GM23338 (cell line): ENCODE data around the gene NDUFS7. TPM values are rescaled to one million over a fixed set of nuclear protein-coding genes. Genes with fewer than 3 reads are reported as not detected.
A peak's percentile ranks its signal among the peaks of the same experiment; 100 is the strongest.

Source experiments
- ATAC-seq: fragments of 200-7000 bp; cut with Tn5 transposase; 3 replicates; pipeline ENCODE4 v1.9.1; 2020
- DNase-seq: peaks from one replicate; pipeline ENCODE4 v3.0.0-alpha.2; 2015; ENCODE audit warnings: low spot score
- H2AFZ ChIP-seq: fragments of 200-600 bp; sonication (generic); 2 replicates; pipeline ENCODE4 v1.8.0; 2016; ENCODE audit warnings: antibody characterized with exemption, mild to moderate bottlenecking, moderate library complexity
- H3F3A ChIP-seq: fragments of 200-600 bp; sonication (generic); replicated peaks from 2 replicates; pipeline ENCODE4 v1.8.0; 2017; ENCODE audit warnings: antibody characterized with exemption, mixed run types, low read depth
- H3K27ac ChIP-seq: fragments of 200-600 bp; sonication (generic); 2 replicates; pipeline ENCODE4 v1.6.1; 2016; ENCODE audit warnings: low read depth
- H3K27me3 ChIP-seq: fragments of 200-600 bp; sonication (generic); 2 replicates; pipeline ENCODE4 v1.8.0; 2016; ENCODE audit warnings: mild to moderate bottlenecking, mixed run types, moderate library complexity; ENCODE audit not compliant: insufficient read depth
- H3K36me3 ChIP-seq: fragments of 200-600 bp; sonication (generic); 2 replicates; pipeline ENCODE4 v1.8.0; 2016; ENCODE audit warnings: mild to moderate bottlenecking; ENCODE audit not compliant: insufficient read depth
- H3K4me1 ChIP-seq: fragments of 200-600 bp; sonication (generic); 2 replicates; pipeline ENCODE4 v1.8.0; 2016; ENCODE audit warnings: mild to moderate bottlenecking, moderate library complexity; ENCODE audit not compliant: insufficient read depth
- H3K4me2 ChIP-seq: fragments of 200-600 bp; sonication (generic); 2 replicates; pipeline ENCODE4 v1.7.1; 2017; ENCODE audit warnings: mixed run types
- H3K4me3 ChIP-seq: fragments of 200-600 bp; sonication (generic); 2 replicates; pipeline ENCODE4 v1.6.1; 2016; ENCODE audit warnings: mixed run types
- H3K79me2 ChIP-seq: fragments of 200-600 bp; sonication (generic); replicated peaks from 2 replicates; pipeline ENCODE4 v1.8.0; 2017; ENCODE audit warnings: mild to moderate bottlenecking; ENCODE audit not compliant: insufficient read depth
- H3K9me2 ChIP-seq: fragments of 200-600 bp; sonication (generic); 2 replicates; pipeline ENCODE4 v1.8.0; 2017; ENCODE audit not compliant: insufficient read depth
- H4K20me1 ChIP-seq: fragments of 200-600 bp; sonication (generic); replicated peaks from 2 replicates; pipeline ENCODE4 v1.8.0; 2017; ENCODE audit warnings: mild to moderate bottlenecking; ENCODE audit not compliant: insufficient read depth
- H3K27ac Mint-ChIP-seq: 2 replicates; pipeline ENCODE4 v1.8.0; 2020; ENCODE audit warnings: inconsistent platforms, mild to moderate bottlenecking, moderate library complexity, mixed read lengths
- H3K27me3 Mint-ChIP-seq: 3 replicates; pipeline ENCODE4 v1.8.0; 2022; ENCODE audit warnings: low read depth, mild to moderate bottlenecking, moderate library complexity, mixed read lengths, inconsistent platforms; ENCODE audit not compliant: insufficient read depth, poor library complexity
- H3K36me3 Mint-ChIP-seq: 3 replicates; pipeline ENCODE4 v1.8.0; 2021; ENCODE audit warnings: low read depth, mild to moderate bottlenecking, inconsistent platforms, moderate library complexity, mixed read lengths
- H3K4me1 Mint-ChIP-seq: 3 replicates; pipeline ENCODE4 v1.8.0; 2020; ENCODE audit warnings: mild to moderate bottlenecking, inconsistent platforms, mixed read lengths
- H3K4me3 Mint-ChIP-seq: 3 replicates; pipeline ENCODE4 v1.8.0; 2021; ENCODE audit warnings: moderate library complexity, mild to moderate bottlenecking, inconsistent platforms, mixed read lengths
- H3K9me3 Mint-ChIP-seq: 3 replicates; pipeline ENCODE4 v1.8.0; 2020; ENCODE audit warnings: moderate library complexity, mild to moderate bottlenecking, inconsistent platforms, mixed read lengths
- CREB1 ChIP-seq: fragments of 250-450 bp; sonication (Bioruptor Pico); IDR thresholded peaks from 2 replicates; pipeline ENCODE4 v1.5.0; 2020; ENCODE audit warnings: low read depth, mild to moderate bottlenecking, moderate library complexity
- EZH2 ChIP-seq: fragments of 200-600 bp; sonication (generic); IDR thresholded peaks from one replicate; pipeline ENCODE4 v1.8.0; 2017; ENCODE audit warnings: antibody characterized with exemption, mild to moderate bottlenecking, low read depth; ENCODE audit not compliant: unreplicated experiment
- EZH2phosphoT487 ChIP-seq: fragments of 200-600 bp; sonication (generic); IDR thresholded peaks from one replicate; pipeline ENCODE4 v1.8.1; 2018; ENCODE audit warnings: antibody characterized with exemption; ENCODE audit not compliant: unreplicated experiment
- POLR2AphosphoS5 ChIP-seq: IDR thresholded peaks from 2 replicates; pipeline ENCODE4 v1.6.1; 2016; ENCODE audit warnings: antibody characterized with exemption, low read depth
- STAT1 ChIP-seq: IDR thresholded peaks from one replicate; pipeline ENCODE4 v1.6.1; 2016; ENCODE audit warnings: antibody characterized with exemption; ENCODE audit not compliant: unreplicated experiment
- ZNF114 ChIP-seq: fragments of 250-450 bp; sonication (Bioruptor Pico); IDR thresholded peaks from 2 replicates; pipeline ENCODE4 v1.5.0; 2020; ENCODE audit warnings: mild to moderate bottlenecking, moderate library complexity
- ZNF331 ChIP-seq: fragments of 250-450 bp; sonication (Bioruptor Pico); IDR thresholded peaks from 2 replicates; pipeline ENCODE4 v1.5.0; 2020; ENCODE audit warnings: low read depth, mild to moderate bottlenecking, moderate library complexity
- polyA plus RNA-seq: library from polyadenylated mRNA; unstranded; fragments of >200 nt; fragmentation: Nextera tagmentation; extraction: Ambion mirVana; gene quantifications from 2 replicates; pipeline ENCODE4 v1.2.1, GENCODE V29; 2016
- total RNA-seq: library from RNA; depleted of rRNA; stranded (reverse); fragments of >200 nt; shearing (Covaris generic); gene quantifications from 2 replicates; pipeline ENCODE4 v1.2.3, GENCODE V29; 2014
- TF ChIP-seq, protein P1 (sequence below): fragments of 250-450 bp; sonication (Bioruptor Pico); IDR thresholded peaks from 2 replicates; pipeline ENCODE4 v1.5.0; 2020; ENCODE audit warnings: mild to moderate bottlenecking, moderate library complexity
- TF ChIP-seq, protein P2 (sequence below): IDR thresholded peaks from one replicate; pipeline ENCODE4 v1.6.1; 2018; ENCODE audit warnings: antibody characterized with exemption; ENCODE audit not compliant: unreplicated experiment
- TF ChIP-seq, protein P3 (sequence below): IDR thresholded peaks from 2 replicates; pipeline ENCODE4 v1.6.1; 2016; ENCODE audit warnings: antibody characterized with exemption

NDUFS7 gene
- total and polyA plus RNA-seq, 2 experiments from 2014 or later = 132 to 203 TPM

DNA sequence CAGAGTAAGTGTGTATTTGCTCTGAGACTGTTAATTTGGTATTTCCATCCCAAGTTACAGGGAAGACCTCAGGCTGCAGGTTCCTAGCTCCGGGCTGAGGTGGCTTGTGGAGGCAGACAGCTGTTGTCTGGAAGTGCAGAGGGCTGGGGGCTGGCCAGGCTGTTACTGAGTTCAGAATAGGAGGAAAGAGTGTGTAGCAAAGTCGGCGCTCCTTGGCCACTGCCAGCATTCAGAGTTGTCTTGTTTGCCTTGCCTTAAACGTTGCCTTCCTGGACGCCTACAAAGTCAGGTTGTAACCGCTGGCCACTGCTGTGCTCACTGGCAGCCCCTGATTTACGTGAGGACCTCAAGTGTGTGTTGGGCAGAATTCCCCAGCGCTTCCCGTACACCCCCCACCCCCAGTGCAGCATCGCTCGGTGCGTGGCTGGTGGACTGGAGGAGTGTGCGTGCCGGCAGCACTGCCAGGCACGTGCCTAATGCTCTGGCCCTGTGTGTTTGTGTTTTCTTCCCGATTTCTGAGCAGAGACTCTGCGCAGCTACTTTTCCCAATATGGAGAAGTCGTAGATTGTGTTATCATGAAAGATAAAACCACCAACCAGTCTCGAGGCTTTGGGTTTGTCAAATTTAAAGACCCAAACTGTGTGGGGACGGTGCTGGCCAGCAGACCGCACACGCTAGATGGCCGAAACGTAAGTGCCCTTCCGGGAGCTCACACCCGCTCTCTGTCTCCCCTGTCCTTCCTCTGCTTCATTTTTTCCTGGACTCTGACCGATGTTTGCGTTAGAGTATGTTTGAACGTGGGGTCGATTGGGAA is 34.2 kb downstream of the NDUFS7 start (continued):
- TF ChIP-seq, protein P1, sequence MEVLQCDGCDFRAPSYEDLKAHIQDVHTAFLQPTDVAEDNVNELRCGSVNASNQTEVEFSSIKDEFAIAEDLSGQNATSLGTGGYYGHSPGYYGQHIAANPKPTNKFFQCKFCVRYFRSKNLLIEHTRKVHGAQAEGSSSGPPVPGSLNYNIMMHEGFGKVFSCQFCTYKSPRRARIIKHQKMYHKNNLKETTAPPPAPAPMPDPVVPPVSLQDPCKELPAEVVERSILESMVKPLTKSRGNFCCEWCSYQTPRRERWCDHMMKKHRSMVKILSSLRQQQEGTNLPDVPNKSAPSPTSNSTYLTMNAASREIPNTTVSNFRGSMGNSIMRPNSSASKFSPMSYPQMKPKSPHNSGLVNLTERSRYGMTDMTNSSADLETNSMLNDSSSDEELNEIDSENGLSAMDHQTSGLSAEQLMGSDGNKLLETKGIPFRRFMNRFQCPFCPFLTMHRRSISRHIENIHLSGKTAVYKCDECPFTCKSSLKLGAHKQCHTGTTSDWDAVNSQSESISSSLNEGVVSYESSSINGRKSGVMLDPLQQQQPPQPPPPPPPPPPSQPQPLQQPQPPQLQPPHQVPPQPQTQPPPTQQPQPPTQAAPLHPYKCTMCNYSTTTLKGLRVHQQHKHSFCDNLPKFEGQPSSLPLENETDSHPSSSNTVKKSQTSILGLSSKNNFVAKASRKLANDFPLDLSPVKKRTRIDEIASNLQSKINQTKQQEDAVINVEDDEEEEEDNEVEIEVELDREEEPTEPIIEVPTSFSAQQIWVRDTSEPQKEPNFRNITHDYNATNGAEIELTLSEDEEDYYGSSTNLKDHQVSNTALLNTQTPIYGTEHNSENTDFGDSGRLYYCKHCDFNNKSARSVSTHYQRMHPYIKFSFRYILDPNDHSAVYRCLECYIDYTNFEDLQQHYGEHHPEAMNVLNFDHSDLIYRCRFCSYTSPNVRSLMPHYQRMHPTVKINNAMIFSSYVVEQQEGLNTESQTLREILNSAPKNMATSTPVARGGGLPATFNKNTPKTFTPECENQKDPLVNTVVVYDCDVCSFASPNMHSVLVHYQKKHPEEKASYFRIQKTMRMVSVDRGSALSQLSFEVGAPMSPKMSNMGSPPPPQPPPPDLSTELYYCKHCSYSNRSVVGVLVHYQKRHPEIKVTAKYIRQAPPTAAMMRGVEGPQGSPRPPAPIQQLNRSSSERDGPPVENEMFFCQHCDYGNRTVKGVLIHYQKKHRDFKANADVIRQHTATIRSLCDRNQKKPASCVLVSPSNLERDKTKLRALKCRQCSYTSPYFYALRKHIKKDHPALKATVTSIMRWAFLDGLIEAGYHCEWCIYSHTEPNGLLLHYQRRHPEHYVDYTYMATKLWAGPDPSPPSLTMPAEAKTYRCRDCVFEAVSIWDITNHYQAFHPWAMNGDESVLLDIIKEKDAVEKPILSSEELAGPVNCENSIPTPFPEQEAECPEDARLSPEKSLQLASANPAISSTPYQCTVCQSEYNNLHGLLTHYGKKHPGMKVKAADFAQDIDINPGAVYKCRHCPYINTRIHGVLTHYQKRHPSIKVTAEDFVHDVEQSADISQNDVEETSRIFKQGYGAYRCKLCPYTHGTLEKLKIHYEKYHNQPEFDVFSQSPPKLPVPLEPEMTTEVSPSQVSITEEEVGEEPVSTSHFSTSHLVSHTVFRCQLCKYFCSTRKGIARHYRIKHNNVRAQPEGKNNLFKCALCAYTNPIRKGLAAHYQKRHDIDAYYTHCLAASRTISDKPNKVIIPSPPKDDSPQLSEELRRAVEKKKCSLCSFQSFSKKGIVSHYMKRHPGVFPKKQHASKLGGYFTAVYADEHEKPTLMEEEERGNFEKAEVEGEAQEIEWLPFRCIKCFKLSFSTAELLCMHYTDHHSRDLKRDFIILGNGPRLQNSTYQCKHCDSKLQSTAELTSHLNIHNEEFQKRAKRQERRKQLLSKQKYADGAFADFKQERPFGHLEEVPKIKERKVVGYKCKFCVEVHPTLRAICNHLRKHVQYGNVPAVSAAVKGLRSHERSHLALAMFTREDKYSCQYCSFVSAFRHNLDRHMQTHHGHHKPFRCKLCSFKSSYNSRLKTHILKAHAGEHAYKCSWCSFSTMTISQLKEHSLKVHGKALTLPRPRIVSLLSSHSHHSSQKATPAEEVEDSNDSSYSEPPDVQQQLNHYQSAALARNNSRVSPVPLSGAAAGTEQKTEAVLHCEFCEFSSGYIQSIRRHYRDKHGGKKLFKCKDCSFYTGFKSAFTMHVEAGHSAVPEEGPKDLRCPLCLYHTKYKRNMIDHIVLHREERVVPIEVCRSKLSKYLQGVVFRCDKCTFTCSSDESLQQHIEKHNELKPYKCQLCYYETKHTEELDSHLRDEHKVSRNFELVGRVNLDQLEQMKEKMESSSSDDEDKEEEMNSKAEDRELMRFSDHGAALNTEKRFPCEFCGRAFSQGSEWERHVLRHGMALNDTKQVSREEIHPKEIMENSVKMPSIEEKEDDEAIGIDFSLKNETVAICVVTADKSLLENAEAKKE (CRISPR knock-in tag) = no peak

DNA sequence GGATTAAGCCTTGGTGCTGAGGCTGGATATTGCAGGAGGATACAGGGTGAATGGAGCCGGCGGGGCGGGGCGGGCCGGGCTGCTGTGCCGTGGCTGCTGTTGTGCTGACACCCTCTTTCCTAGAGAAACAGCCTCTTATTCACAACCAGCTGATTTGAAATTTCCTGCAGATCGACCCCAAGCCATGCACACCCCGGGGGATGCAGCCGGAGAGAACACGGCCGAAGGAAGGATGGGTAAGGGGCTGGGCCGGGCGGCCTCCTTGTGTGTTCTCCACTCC is 34.7 kb downstream of the NDUFS7 start:
- Histone ChIP-seq H3K79me2 (peaks cover 93% of the 10 kb centered on the region), H3K4me2 (no peak overlapping the region), H3K27ac (no peak overlapping the region), H3K27me3 (no peaks in the 10 kb centered on the region), H3K36me3 (peaks cover 26% of the 10 kb centered on the region), H3F3A (peaks cover 35% of the 10 kb centered on the region), H3K9me2 (no peaks in the 10 kb centered on the region), H3K4me3 (no peak overlapping the region), H2AFZ (no peak overlapping the region), H3K4me1 (peaks cover 28% of the 10 kb centered on the region), H4K20me1 (peaks cover 55% of the 10 kb centered on the region)
- Mint-ChIP-seq H3K27me3 (peaks cover 28% of the 10 kb centered on the region), H3K4me3 (no peak overlapping the region), H3K9me3 (no peaks in the 10 kb centered on the region), H3K36me3 (peaks cover 65% of the 10 kb centered on the region), H3K27ac (0 out of 2 replicates have a peak overlapping the region, but pooled peaks have one; percentile 73), H3K4me1 (peaks cover 54% of the 10 kb centered on the region)
- ATAC-seq (no peak), DNase-seq (no peak)
- TF ChIP-seq EZH2 = no peak
- no peak for TF ChIP-seq STAT1
- no peak for TF ChIP-seq CREB1 (CRISPR knock-in tag)
- no peak for TF ChIP-seq ZNF114 (CRISPR knock-in tag)
- no peak for TF ChIP-seq ZNF331 (CRISPR knock-in tag)
- no peak for TF ChIP-seq POLR2AphosphoS5
- TF ChIP-seq, protein P2, sequence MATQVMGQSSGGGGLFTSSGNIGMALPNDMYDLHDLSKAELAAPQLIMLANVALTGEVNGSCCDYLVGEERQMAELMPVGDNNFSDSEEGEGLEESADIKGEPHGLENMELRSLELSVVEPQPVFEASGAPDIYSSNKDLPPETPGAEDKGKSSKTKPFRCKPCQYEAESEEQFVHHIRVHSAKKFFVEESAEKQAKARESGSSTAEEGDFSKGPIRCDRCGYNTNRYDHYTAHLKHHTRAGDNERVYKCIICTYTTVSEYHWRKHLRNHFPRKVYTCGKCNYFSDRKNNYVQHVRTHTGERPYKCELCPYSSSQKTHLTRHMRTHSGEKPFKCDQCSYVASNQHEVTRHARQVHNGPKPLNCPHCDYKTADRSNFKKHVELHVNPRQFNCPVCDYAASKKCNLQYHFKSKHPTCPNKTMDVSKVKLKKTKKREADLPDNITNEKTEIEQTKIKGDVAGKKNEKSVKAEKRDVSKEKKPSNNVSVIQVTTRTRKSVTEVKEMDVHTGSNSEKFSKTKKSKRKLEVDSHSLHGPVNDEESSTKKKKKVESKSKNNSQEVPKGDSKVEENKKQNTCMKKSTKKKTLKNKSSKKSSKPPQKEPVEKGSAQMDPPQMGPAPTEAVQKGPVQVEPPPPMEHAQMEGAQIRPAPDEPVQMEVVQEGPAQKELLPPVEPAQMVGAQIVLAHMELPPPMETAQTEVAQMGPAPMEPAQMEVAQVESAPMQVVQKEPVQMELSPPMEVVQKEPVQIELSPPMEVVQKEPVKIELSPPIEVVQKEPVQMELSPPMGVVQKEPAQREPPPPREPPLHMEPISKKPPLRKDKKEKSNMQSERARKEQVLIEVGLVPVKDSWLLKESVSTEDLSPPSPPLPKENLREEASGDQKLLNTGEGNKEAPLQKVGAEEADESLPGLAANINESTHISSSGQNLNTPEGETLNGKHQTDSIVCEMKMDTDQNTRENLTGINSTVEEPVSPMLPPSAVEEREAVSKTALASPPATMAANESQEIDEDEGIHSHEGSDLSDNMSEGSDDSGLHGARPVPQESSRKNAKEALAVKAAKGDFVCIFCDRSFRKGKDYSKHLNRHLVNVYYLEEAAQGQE = no peak
- no peak for TF ChIP-seq EZH2phosphoT487
- TF ChIP-seq, protein P3, sequence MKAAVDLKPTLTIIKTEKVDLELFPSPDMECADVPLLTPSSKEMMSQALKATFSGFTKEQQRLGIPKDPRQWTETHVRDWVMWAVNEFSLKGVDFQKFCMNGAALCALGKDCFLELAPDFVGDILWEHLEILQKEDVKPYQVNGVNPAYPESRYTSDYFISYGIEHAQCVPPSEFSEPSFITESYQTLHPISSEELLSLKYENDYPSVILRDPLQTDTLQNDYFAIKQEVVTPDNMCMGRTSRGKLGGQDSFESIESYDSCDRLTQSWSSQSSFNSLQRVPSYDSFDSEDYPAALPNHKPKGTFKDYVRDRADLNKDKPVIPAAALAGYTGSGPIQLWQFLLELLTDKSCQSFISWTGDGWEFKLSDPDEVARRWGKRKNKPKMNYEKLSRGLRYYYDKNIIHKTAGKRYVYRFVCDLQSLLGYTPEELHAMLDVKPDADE = no peak
